Measurements from ENCODE around the gene MAT2A.
"Not testable (repeated sequence)": the region's sequence is repeated elsewhere in the genome, so short reads cannot be mapped to it uniquely, and the experiment has no call there.

MAT2A gene

DNA sequence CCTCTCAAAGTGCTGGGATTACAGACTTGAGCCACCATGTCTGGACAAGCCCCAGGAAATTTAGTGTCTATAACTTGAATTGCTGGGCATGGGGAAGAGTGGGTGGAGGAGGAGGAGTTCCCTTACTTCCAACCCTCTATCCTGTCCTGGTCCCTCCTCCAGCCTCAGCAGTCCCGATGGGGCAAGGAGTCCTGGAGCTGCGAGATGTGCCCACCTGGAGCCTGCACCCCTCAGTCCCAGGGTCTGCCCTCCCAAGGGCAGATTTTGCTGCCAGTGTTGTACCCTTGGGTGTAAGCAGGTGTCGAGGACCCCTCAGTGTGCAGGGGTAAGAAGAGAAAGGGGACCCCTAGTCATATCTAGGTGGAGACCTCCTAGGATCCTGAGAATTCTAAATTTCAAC, 41.2 kb downstream of the MAT2A start:
- DNase-seq, result no peak

DNA sequence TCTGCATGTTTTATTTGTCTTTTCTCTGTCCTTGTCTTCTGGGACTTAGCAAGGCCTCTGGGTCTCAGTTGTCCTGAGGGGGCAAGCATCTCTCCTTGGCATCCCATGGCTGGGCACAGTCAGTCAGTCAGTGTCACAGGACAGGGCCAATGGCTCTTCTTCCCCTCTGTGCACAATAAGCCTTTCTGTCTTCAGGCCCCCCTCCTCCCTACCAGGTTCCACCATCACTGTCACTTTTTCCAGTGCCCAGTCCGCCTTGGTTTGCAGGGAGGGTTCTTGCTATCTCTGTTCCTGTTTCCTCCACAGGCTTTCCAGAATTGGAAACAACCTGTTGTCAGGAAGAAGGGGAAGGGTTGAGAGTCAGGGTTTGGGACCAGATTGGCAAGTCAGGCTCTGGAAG, 43.5 kb downstream of the MAT2A start:
- DNase-seq, result no peak

DNA sequence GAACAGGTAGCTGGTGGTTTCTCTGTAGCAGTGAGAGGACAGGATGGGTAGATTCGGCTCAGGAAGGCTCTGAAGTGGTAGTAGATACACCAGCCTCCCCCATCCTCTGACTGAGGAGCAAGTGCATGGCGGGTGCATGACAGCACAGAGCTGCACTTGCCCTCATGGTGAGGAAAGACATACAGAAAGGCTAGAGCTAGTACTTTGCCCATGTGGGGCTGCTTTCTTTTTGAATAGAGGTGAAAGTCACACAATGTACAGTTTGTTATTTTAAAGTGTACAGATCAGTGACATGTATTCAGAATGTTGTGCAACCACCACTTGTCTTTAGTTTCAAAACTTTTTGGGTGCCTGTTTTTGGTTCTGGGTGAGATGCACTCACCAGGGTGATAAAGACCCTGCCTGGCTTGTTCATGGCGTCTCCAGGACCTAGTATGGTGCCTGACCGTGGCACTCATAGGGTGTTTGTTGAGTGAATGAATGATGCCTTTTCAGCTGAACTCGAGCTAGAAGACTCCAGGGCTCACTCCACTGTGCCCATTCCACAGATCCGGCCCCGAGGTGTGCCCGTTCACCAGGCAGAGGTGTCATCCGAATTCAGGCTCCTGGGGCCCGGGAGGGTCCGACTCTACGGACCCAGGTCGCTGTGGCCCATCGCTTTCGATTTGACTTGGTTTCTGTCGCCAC, 44.8 kb downstream of the MAT2A start:
- DNase-seq, result no peak

DNA sequence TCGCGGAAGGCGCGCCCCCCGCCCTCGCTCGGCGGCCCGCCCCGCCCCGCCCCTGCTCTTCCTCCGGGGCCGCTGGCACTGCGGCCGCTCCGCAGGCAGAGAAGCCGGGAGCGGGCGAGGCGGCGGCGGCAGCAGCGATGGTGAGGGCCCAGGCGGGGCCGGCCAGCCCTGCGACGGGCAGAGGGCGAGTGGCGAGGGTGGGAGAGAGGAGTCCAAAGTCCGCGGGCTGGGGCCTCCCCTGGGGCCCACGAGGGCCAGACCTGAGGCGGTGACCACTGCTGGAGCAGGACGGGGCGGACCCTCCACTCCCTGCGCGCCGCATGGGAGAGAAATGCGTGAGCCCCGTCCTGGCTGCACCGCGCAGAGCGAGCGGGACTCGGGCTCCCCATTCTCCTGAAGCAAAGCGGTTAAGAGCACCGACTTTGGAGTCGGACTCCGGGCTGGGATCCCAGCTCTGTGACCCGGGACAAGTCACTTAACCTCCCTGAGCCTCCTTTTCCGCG, 45.4 kb downstream of the MAT2A start, which contains the start of gene VAMP5:
TSS of gene VAMP5 (plus strand) at position 78 of the 503 bp plus-strand sequence. CDS start at position 138, 60 bp downstream.
- no peak for DNase-seq

DNA sequence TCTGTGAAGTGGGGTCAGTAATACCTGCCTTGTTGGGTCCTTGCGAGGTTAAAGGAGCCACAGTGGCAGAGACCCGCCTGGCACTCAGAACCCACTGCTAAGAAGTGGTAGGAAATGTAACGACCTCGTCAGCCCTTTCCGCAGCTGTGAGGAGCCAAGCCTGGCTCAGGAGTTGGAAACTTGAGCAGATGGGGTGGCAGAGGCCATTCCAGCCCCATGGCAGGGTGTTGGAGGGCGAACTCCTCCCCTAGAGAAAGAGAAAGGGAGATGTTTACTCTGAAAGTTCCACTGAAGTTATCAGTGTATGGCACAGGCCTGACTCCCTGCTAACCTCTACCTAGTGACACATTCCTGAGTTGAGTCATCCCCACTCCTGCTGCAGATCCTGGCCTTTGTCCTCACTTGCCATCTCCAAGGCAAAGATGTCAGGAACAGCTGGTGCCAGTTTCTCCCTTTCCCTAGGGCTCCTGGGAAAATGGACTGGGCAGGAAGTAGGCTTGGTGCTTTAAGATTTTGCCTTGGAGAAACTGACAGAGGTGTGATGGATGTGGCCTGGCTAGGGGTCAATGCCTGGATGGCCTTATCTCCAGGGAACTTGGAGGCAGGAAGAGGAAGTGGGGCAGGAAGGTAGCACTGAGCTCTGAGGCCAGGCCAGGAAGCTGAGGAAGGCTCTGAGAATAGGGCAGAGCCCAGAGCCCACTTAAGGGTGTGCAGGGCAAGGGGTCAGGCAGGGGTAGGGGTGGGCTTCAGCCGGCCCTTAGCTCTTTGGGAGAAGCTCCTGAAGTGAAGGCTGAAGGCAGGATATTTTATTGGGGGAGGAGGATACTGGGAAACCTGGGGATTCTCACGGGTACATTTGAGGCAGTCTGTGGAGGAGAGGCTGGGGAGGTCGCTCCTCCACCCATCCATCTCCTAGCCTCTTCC, 46.2 kb downstream of the MAT2A start:
- DNase-seq, result no peak

DNA sequence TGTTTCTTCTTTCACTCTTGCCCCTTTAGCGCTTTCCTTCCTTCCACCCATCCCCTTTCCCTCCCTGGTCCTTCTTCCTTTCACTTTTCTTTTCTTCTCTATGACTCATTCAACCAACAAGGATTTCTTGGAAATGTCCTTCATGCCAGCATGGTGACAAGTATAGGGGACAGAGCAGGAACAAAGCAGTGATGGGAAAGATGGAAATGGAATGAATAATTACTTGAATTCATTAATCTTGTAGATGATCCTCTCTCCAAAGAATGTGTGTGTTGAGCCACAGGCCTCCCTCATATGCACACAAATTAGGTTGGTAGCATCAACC, 46.8 kb downstream of the MAT2A start:
- no peak for DNase-seq

DNA sequence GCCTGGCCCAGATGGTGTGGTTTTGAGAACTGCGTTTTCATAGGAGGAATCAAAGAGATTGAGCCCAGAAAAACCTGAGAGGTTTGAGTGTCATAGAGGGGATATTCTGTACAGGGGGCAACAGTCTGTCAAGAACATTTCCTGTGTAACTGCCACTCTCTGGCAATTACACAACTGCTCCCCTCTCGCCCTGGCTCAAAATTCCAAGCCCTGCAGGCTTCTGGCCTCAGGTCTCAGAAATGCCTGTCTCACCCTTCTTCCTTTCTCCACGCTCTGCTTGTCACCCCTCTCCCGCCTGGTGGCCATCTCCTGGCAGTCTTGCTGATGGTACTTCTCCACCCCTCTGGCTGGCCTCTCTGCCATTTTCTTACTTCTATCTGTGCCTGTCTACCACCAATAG, 49.3 kb downstream of the MAT2A start:
- DNase-seq, result no peak

DNA sequence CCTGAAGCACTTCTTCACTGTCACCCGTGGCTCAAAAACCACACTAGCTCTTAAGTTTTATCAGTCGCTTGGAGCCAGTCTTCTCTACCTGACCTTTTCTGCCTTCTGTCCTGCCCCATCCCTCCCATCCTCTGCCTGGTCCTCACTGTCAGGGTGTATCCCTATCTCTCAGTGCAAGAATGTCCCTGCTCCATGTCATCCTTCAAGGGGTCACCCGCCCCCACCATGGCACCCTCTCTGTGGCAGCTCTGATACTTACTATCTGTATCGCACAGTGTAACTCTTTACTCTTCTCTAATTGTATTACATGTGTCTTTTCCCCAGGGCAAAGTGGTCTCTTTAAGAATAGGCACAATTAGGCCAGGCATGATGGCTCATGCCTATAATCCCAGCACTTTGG, 49.7 kb downstream of the MAT2A start:
- DNase-seq, result no peak

DNA sequence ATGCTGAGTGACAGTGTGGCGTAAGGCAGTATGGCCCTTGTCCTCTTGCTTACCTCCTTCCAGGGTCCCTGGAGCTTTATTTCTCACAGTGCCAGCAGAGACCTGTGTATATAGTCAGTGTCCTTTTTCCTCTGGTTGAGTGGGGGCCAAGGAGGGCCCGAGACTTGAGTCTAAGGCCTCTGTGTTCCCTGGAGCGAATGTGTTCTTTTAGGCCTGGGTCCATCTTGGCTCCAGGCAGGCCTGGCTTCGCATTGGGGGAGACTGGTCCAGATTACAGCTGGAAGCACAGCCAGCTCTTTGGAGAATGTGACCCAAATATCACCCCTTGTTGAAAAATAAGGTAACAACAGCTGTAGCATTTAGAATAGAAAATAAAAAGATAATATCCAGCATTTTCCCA, 50.2 kb downstream of the MAT2A start:
- no peak for DNase-seq

DNA sequence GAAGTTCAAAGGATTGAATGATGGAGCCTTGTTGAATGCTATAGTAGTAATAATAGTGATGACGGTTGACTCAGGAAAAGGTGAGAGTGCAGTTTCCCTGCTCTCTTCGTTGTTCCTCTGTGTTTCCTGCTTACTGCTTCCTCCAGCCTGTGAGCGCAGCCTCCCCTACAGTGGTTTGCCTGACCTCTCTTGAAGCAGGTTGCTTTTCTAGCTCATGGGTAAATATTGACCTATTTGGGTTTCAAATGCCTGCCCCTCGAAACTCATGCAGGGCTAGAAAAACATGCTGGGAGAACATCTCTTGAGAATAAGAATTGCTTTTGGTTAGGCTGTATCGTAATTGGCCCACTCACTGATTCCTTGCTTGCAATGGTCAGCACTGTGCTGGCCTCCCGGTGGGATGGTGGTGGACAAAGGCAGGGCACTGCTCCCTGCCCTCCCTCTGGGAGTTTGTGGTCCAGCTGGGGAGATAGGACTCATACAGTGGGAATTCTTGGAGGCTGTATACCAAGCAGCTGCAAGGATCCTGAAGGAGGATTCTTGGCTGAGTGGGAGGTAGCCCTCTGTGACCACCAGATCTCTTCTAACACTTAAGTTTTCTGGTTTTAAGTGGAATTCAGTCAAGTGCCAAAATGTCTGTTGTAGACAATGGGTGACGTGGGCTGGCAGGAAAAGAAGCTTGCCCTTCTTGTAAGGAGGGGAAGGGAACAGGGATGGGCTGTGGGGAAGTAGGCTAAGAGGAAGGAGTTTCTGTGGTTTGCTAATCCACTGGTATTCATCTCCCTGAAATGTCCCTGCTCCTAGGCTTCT, 51.2 kb downstream of the MAT2A start:
- peak; percentile 80 for DNase-seq

DNA sequence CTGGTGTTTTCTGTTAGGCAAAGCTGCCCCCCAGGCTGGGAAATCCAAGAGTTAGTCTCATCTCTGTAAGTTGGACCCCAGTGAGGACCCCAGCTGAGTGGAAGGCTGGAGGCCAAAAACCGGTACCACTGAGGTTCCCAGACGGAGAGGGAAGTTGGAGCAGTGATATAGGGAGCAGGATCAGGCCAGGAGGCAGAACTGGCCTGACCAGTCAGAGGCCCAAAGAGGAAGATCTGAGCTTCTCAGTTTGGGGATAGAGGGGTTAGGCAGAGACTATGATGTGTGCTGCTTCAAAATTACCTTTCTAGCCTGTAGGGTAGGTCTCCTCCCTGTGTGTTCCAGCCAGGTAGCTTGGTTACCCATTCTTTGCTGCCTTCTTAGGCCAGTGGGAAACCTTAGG, 52.0 kb downstream of the MAT2A start:
- no peak for DNase-seq

DNA sequence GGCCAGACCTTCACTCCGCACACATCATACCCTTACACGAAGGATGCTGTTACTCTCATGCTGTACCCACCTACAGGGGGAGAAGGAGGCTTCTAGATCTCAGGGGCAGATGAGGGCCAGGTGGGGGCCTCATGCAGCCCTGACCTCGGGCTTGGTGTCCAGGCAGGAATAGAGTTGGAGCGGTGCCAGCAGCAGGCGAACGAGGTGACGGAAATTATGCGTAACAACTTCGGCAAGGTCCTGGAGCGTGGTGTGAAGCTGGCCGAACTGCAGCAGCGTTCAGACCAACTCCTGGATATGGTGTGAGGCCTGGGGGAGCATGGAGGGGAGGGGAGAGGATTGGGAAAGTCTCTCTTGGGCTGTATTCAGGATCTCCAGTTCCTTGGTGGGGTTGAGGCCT, 52.6 kb downstream of the MAT2A start:
- no peak for DNase-seq

DNA sequence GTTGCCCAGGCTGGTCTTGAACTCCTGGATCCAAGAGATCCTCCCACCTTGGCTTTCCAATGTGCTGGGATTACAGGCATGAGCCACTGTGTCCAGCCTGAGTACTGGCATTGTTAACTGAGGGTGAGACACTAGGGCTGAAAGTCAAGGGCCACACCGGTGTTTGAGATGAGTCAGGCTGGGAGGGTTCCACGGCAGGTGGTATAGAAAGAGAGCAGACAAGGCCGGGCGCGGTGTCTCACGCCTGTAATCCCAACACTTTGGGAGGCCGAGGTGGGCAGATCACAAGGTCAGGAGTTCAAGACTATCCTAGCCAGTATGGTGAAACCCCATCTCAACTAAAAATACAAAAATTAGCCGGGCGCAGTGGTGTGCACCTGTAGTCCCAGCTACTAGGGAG, 53.3 kb downstream of the MAT2A start:
- DNase-seq, result not testable (repeated sequence)

DNA sequence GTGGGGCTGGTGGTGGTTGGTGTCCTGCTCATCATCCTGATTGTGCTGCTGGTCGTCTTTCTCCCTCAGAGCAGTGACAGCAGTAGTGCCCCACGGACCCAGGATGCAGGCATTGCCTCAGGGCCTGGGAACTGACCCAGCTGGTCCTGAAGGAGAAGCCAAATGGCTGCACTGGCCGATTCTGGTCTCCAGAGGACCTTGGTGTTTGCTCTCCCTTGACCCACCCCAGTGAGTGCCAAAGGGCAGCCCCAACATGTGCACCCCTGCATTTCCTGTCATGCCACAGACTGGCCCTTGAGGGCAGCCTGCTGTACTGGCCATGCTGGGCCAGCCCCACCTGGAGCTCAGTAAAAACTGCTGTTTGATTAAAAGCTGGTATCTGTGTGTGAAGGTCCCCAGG, 54.1 kb downstream of the MAT2A start:
- no peak for DNase-seq
